Heart left ventricle (tissue), 16 donors: ENCODE data around the gene RIPK4. TPM values are rescaled to one million over a fixed set of nuclear protein-coding genes. Genes with fewer than 3 reads are reported as not detected.

Experiments used
- ATAC-seq, 4 donors: fragments of 200-7000 bp; cut with Tn5 transposase; one replicate each; pipeline ENCODE4 v1.9.1; 2020 to 2022; ENCODE audit warnings: moderate library complexity in 4 of 4, mild to moderate bottlenecking in 3 of 4, moderate number of reproducible peaks in 1 of 4
- DNase-seq, 5 donors: peaks; one replicate each; pipeline ENCODE4 v3.0.0-alpha.2; 2020
- H3K27ac ChIP-seq, 12 donors: fragments of 200-600 bp; sonication (generic) in 4 of 12; one replicate each; pipeline versions ENCODE4 v1.5.0 to v1.8.0; 2016 to 2022; ENCODE audit warnings: mild to moderate bottlenecking in 2 of 12
- H3K27me3 ChIP-seq, 9 donors: fragments of 200-600 bp; sonication (generic) in 2 of 9; one replicate each; pipeline versions ENCODE4 v1.5.1 to v1.8.0; 2016 to 2022; ENCODE audit warnings: mild to moderate bottlenecking in 3 of 9
- H3K36me3 ChIP-seq, 9 donors: fragments of 200-600 bp; sonication (generic) in 2 of 9; one replicate each; pipeline versions ENCODE4 v1.5.0 to v1.8.0; 2018 to 2022; ENCODE audit warnings: mild to moderate bottlenecking in 2 of 9
- H3K4me1 ChIP-seq, 12 donors: fragments of 200-600 bp; sonication (generic) in 4 of 12; one replicate each; pipeline versions ENCODE4 v1.5.0 to v1.8.0; 2016 to 2022; ENCODE audit warnings: mild to moderate bottlenecking in 3 of 12
- H3K4me3 ChIP-seq, 12 donors: fragments of 200-600 bp; sonication (generic) in 4 of 12; one replicate each; pipeline versions ENCODE4 v1.5.0 to v1.8.0; 2017 to 2022; ENCODE audit warnings: mild to moderate bottlenecking in 9 of 12, moderate library complexity in 4 of 12
- H3K9me3 ChIP-seq, 12 donors: fragments of 200-600 bp; sonication (generic) in 4 of 12; one replicate each; pipeline versions ENCODE4 v1.5.0 to v1.8.0; 2016 to 2022; ENCODE audit warnings: mild to moderate bottlenecking in 1 of 12
- POLR2A ChIP-seq, 2 donors: fragments of 450-650 bp; IDR thresholded peaks; one replicate each; pipeline ENCODE4 v1.6.1; 2017; ENCODE audit warnings: antibody characterized with exemption in 2 of 2, mild to moderate bottlenecking in 2 of 2, moderate library complexity in 2 of 2
- WGBS, 4 donors: extraction: QIAGEN DNeasy Blood & Tissue Kit in 2 of 4; methylation state at CpG; one replicate each; pipeline versions ENCODE4 v1.1.5 to v1.1.7; 2013 to 2018; 5-methylcytosine and 5-hydroxymethylcytosine counted together
- intact Hi-C, 10 donors: fragments of 100-400 bp; cut with DNase I; formaldehyde crosslinking; loops; one replicate each; pipeline versions ENCODE4 v1.11.1 to v1.14.2; 2022
- polyA plus RNA-seq, 2 donors: library from polyadenylated mRNA; stranded (reverse); fragments of 200-250 nt; gene quantifications; one replicate each; pipeline ENCODE4 v1.2.3, GENCODE V29; 2013
- total RNA-seq, 9 donors: library from RNA; depleted of rRNA in 2 of 9; stranded (reverse); fragments of >200 nt in 2 of 9; fragmentation: NEBNext Ultra II Directional in 3 of 9; extraction: Animal tissue kit (Norgen Biotek cat#: 25700) in 3 of 9; gene quantifications; one replicate each; pipeline versions ENCODE4 v1.1.0 to v1.2.4, GENCODE V29; 2016 to 2023
- TF ChIP-seq, protein P1 (sequence below), 12 donors: fragments of 200-600 bp; sonication (generic) in 4 of 12; IDR thresholded peaks; one replicate each; pipeline versions ENCODE4 v1.5.0 to v1.8.0; 2018 to 2022; ENCODE audit warnings: antibody characterized with exemption in 12 of 12, mild to moderate bottlenecking in 5 of 12
- donor health status: ischemic (EF 13 %, LVEDD 7.1; RV severe dilation, severe dysfunction).
- donor health status: healthy with polysubstance abuse.
- donor health status: DM: no; HTN: yes; CAD: no.
- donor health status: DM: no; HTN: no; CAD: no.
- donor health status: ischemic (EF 25% LVEDD 6.9; RV normal size, moderate dysfunction).
- donor health status: ischemic (EF 25% LVEDD 5.7; RV mildly dilated, moderate dysfunction).
- donor health status: healthy.
- donor health status: DM: yes; HTN: yes; CAD: no.
- donor health status: ischemic (EF 35%, LVEDD 5.7; RV mildly dilated, moderate dysfunction).
- donor health status: nonischemic (EF 11% LVEDD 7.7; RV severe dilation, severe dysfunction).
- donor health status: DM: yes; HTN: yes; CAD: no.
- donor health status: PGD.
- donor health status: ischemic (EF 29% LVEDD 5.4; RV normal size, mild dysfunction).
- donor health status: nonischemic (EF 23%, LVEDD 6.1; RV moderate dilation, normal function).

Gene RIPK4
- total and polyA plus RNA-seq, 11 donors, result 0.04 to 2.0 (median 0.08) TPM; not detected in 2

- Histone ChIP-seq H3K4me1 (no peaks in the 10 kb centered on the region), H3K27ac (no peak overlapping the region), H3K36me3 (no peaks in the 10 kb centered on the region), H3K4me3 (no peak overlapping the region), H3K9me3 (peaks cover 0 to 2% (median 0%) of the 10 kb centered on the region in 12 donors), H3K27me3 (peaks cover 0 to 24% (median 4%) of the 10 kb centered on the region in 9 donors)
- intact Hi-C loops, result no loop called here
- 48 to 53% (median 50%) methylated on average over 3 of the region's 3 CpGs for WGBS, 4 donors
- no peak for TF ChIP-seq POLR2A (IDR thresholded peaks at IDR 0.05)
- TF ChIP-seq, protein P1, sequence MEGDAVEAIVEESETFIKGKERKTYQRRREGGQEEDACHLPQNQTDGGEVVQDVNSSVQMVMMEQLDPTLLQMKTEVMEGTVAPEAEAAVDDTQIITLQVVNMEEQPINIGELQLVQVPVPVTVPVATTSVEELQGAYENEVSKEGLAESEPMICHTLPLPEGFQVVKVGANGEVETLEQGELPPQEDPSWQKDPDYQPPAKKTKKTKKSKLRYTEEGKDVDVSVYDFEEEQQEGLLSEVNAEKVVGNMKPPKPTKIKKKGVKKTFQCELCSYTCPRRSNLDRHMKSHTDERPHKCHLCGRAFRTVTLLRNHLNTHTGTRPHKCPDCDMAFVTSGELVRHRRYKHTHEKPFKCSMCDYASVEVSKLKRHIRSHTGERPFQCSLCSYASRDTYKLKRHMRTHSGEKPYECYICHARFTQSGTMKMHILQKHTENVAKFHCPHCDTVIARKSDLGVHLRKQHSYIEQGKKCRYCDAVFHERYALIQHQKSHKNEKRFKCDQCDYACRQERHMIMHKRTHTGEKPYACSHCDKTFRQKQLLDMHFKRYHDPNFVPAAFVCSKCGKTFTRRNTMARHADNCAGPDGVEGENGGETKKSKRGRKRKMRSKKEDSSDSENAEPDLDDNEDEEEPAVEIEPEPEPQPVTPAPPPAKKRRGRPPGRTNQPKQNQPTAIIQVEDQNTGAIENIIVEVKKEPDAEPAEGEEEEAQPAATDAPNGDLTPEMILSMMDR (IDR thresholded peaks at IDR 0.05), result no peak
- ATAC-seq (no peak), DNase-seq (no peak)
Measured at GRCh38 chr21:41706678-41707077, 60.2 kb downstream of the RIPK4 start.

- TF ChIP-seq POLR2A (IDR thresholded peaks at IDR 0.05), result no peak
- TF ChIP-seq, protein P1 (IDR thresholded peaks at IDR 0.05), result no peak
- H3K27ac ChIP-seq, result no peak overlapping the region
- 61 to 73% (median 70%) methylated on average over 4 of the region's 4 CpGs for WGBS, 4 donors
- ATAC-seq, result no peak
- intact Hi-C loops, result no loop called here
- H3K4me1 ChIP-seq, result no peaks in the 10 kb centered on the region
- H3K27me3 ChIP-seq, result peaks cover 0 to 24% (median 4%) of the 10 kb centered on the region in 9 donors
- H3K36me3 ChIP-seq, result no peaks in the 10 kb centered on the region
- H3K4me3 ChIP-seq, result no peak overlapping the region
- DNase-seq, result no peak
- H3K9me3 ChIP-seq, result peaks cover 0 to 2% (median 0%) of the 10 kb centered on the region in 12 donors
Measured at GRCh38 chr21:41706263-41706639, 60.6 kb downstream of the RIPK4 start.

- no peak for ATAC-seq
- 83 to 89% (median 87%) methylated on average over 16 of the region's 16 CpGs for WGBS, 4 donors
- Histone ChIP-seq H3K27me3 (peaks cover 0 to 19% (median 0%) of the 10 kb centered on the region in 9 donors), H3K27ac (no peak overlapping the region), H3K4me1 (no peaks in the 10 kb centered on the region), H3K36me3 (no peaks in the 10 kb centered on the region), H3K9me3 (peaks cover 0 to 2% (median 0%) of the 10 kb centered on the region in 12 donors), H3K4me3 (no peak overlapping the region)
- TF ChIP-seq, protein P1 (IDR thresholded peaks at IDR 0.05), result no peak
- TF ChIP-seq POLR2A (IDR thresholded peaks at IDR 0.05), result no peak
- intact Hi-C loops, result no loop called here
- no peak for DNase-seq
Measured at GRCh38 chr21:41705546-41706262, 61.1 kb downstream of the RIPK4 start.

GRCh38 chr21:41703857-41704501 is 62.9 kb downstream of the RIPK4 start:
- TF ChIP-seq, protein P1 (IDR thresholded peaks at IDR 0.05), result no peak
- TF ChIP-seq POLR2A (IDR thresholded peaks at IDR 0.05), result no peak
- WGBS, 4 donors, result 77 to 82% (median 79%) methylated on average over 11 to 18 of the region's 18 CpGs
- Histone ChIP-seq H3K36me3 (no peaks in the 10 kb centered on the region), H3K27me3 (peaks cover 0 to 5% (median 0%) of the 10 kb centered on the region in 9 donors), H3K4me3 (no peak overlapping the region), H3K4me1 (no peaks in the 10 kb centered on the region), H3K9me3 (peaks cover 0 to 2% (median 0%) of the 10 kb centered on the region in 12 donors), H3K27ac (no peak overlapping the region)
- DNase-seq, result no peak
- intact Hi-C loops, result no loop called here
- no peak for ATAC-seq
